Endodermal cell (in vitro differentiated cells): Measurements from ENCODE around the gene USP24. TPM values are rescaled to one million over a fixed set of nuclear protein-coding genes. Genes with fewer than 3 reads are reported as not detected.

Experiments used
- DNase-seq: peaks from one replicate; pipeline ENCODE4 v3.0.0-alpha.2; 2017
- H3K27ac ChIP-seq: 2 replicates; pipeline ENCODE4 v1.5.1; 2013; ENCODE audit warnings: mild to moderate bottlenecking, low read depth, low read length, moderate library complexity
- H3K27me3 ChIP-seq: 2 replicates; pipeline ENCODE4 v1.6.1; 2013; ENCODE audit warnings: mild to moderate bottlenecking, low read length, moderate library complexity; ENCODE audit not compliant: insufficient read depth, control insufficient read depth, poor library complexity, severe bottlenecking
- H3K36me3 ChIP-seq: 2 replicates; pipeline ENCODE4 v1.7.0; 2013; ENCODE audit warnings: mild to moderate bottlenecking, low read length, moderate library complexity; ENCODE audit not compliant: control insufficient read depth, insufficient read depth
- H3K4me1 ChIP-seq: one replicate; pipeline ENCODE4 v1.7.0; 2013; ENCODE audit warnings: low read length; ENCODE audit not compliant: control insufficient read depth, insufficient read depth
- H3K4me3 ChIP-seq: 2 replicates; pipeline ENCODE4 v1.5.1; 2013; ENCODE audit warnings: mild to moderate bottlenecking, low read length, moderate library complexity
- H3K9ac ChIP-seq: 2 replicates; pipeline ENCODE4 v1.6.1; 2013; ENCODE audit warnings: mild to moderate bottlenecking, low read length, moderate library complexity; ENCODE audit not compliant: poor library complexity, severe bottlenecking; ENCODE audit errors: extremely low read depth
- H3K9me3 ChIP-seq: 2 replicates; pipeline ENCODE4 v1.6.1; 2013; ENCODE audit warnings: mild to moderate bottlenecking, low read length, moderate library complexity; ENCODE audit not compliant: control insufficient read depth
- H3K27ac Mint-ChIP-seq: 2 replicates; pipeline ENCODE4 v1.8.0; 2020; ENCODE audit warnings: mixed read lengths
- H3K27me3 Mint-ChIP-seq: 2 replicates; pipeline ENCODE4 v1.8.0; 2021; ENCODE audit warnings: mild to moderate bottlenecking, mixed read lengths; ENCODE audit not compliant: insufficient read depth
- H3K36me3 Mint-ChIP-seq: 2 replicates; pipeline ENCODE4 v1.8.0; 2020; ENCODE audit warnings: low read depth, mixed read lengths
- H3K4me1 Mint-ChIP-seq: 2 replicates; pipeline ENCODE4 v1.8.0; 2020; ENCODE audit warnings: mixed read lengths
- H3K4me3 Mint-ChIP-seq: 2 replicates; pipeline ENCODE4 v1.8.0; 2020; ENCODE audit warnings: mild to moderate bottlenecking, moderate library complexity, mixed read lengths
- H3K9me3 Mint-ChIP-seq: 2 replicates; pipeline ENCODE4 v1.8.0; 2020; ENCODE audit warnings: mild to moderate bottlenecking, mixed read lengths
- CTCF ChIP-seq: fragments of 200-600 bp; sonication (generic); conservative IDR thresholded peaks from 2 replicates; pipeline ENCODE4 v1.5.0; 2021; ENCODE audit warnings: antibody characterized with exemption, mild to moderate bottlenecking
- WGBS, 2 experiments: methylation state at CpG; one replicate each; pipeline versions ENCODE4 v1.1.5 to v1.1.7; 2013; ENCODE audit warnings: missing lambda C conversion rate in 2 of 2, mixed read lengths in 1 of 2; ENCODE audit not compliant: insufficient coverage in 1 of 2, insufficient read length in 1 of 2; 5-methylcytosine and 5-hydroxymethylcytosine counted together
- total RNA-seq, 2 donors: library from RNA; stranded (reverse); fragmentation: NEBNext Ultra II Directional in 1 of 2; extraction: Animal tissue kit (Norgen Biotek cat#: 25700) in 1 of 2; gene quantifications; 2 replicates in 1 of 2; 3 replicates in 1 of 2; pipeline ENCODE4 v1.2.1, GENCODE V29; 2021

USP24 gene
- total RNA-seq, 2 donors from 2014 or later, result 68.2 to 71.5 TPM

DNA sequence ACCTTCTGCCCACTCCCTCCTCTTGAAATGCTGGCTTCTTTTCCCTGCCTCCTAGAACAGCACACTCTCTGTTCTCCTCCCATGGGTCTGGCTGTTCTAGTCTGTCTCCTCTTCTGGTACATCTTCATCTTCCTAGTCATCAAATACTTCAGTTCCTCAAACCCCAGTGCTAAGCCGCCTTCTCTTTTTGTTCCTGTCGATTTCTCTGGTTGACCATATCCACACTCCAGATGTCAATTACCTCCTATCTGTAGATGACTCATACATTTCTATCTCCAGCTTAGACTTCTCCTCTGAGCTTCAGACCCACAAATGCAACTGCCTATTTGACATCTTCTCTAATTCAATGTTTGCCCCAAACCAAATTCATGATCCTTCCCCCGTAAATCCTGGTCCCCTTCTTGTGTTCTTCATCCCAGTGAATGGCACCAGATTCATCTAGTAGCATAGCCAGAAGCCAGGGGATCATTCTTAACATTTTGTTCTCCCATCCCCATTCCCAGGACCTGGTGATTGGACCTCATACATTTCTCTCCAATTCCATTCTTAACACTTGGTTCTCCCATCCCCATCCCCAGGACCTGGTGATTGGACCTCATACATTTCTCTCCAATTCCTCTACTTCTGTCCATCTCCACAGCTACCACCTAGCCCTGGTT lies 35.9 kb downstream of the USP24 start:
- Mint-ChIP-seq H3K4me3 (no peak overlapping the region), H3K36me3 (peaks cover 41% of the 10 kb centered on the region), H3K27ac (no peak overlapping the region), H3K4me1 (peaks cover 10% of the 10 kb centered on the region), H3K27me3 (no peaks in the 10 kb centered on the region), H3K9me3 (peaks cover 4% of the 10 kb centered on the region)
- H3K4me1 ChIP-seq, result no peaks in the 10 kb centered on the region
- H3K27me3 ChIP-seq, result no peaks in the 10 kb centered on the region
- 94 to 100% methylated on average over 3 of the region's 3 CpGs for WGBS, 2 experiments
- no peak overlapping the region for H3K9ac ChIP-seq
- no peak overlapping the region for H3K27ac ChIP-seq
- H3K4me3 ChIP-seq, result no peak overlapping the region
- TF ChIP-seq CTCF, result no peak
- H3K9me3 ChIP-seq, result peaks cover 15% of the 10 kb centered on the region
- peaks cover 27% of the 10 kb centered on the region for H3K36me3 ChIP-seq
- DNase-seq, result no peak

- WGBS, 2 experiments, result 99% methylated on average over 3 of the region's 3 CpGs; no CpG with 5 or more reads in 1 of the 2 experiments
- Histone ChIP-seq H3K4me1 (no peaks in the 10 kb centered on the region), H3K36me3 (peaks cover 89% of the 10 kb centered on the region), H3K27me3 (no peaks in the 10 kb centered on the region), H3K4me3 (no peak overlapping the region), H3K9ac (no peak overlapping the region), H3K9me3 (no peaks in the 10 kb centered on the region), H3K27ac (no peak overlapping the region)
- DNase-seq, result no peak
- Mint-ChIP-seq H3K4me1 (no peaks in the 10 kb centered on the region), H3K36me3 (peaks cover 45% of the 10 kb centered on the region), H3K27ac (no peak overlapping the region), H3K27me3 (no peaks in the 10 kb centered on the region), H3K9me3 (no peaks in the 10 kb centered on the region), H3K4me3 (no peak overlapping the region)
- no peak for TF ChIP-seq CTCF
These were observed 42.5 kb downstream of the USP24 start for GRCh38 chr1:55172687-55173086.

DNA sequence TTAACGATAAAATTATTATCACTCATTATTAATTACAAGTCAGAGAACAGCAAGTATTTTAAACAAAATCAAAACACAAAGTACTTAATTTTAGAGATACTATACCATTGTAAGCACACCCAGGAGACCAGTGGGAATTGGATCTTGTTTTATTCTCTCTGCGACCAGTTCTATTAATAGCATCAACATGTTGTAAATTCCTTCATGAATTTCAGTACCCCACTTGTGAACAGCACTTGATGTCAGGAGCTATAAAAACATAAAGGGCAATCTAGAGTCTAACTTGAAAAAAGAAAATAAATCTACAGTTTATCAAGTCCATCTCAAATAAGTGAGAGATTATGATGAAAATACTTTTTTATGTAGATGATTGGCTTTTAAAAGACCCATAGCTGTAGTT lies 42.9 kb downstream of the USP24 start:
- no peak for DNase-seq
- Histone ChIP-seq H3K4me1 (no peaks in the 10 kb centered on the region), H3K9ac (no peak overlapping the region), H3K27ac (no peak overlapping the region), H3K27me3 (no peaks in the 10 kb centered on the region), H3K36me3 (peaks cover 92% of the 10 kb centered on the region), H3K9me3 (no peaks in the 10 kb centered on the region), H3K4me3 (no peak overlapping the region)
- no peaks in the 10 kb centered on the region for H3K27me3 Mint-ChIP-seq
- peaks cover 49% of the 10 kb centered on the region for H3K36me3 Mint-ChIP-seq
- WGBS, 2 experiments, result 100% methylated on average over 2 of the region's 2 CpGs
- H3K4me1 Mint-ChIP-seq, result no peaks in the 10 kb centered on the region
- no peaks in the 10 kb centered on the region for H3K9me3 Mint-ChIP-seq
- H3K4me3 Mint-ChIP-seq, result no peak overlapping the region
- no peak for TF ChIP-seq CTCF
- no peak overlapping the region for H3K27ac Mint-ChIP-seq
